ENCODE results near the gene MEIOSIN. TPM values are rescaled to one million over a fixed set of nuclear protein-coding genes. Genes with fewer than 3 reads are reported as not detected.

MEIOSIN gene
- total and polyA plus RNA-seq, 4 donors = not detected

DNA sequence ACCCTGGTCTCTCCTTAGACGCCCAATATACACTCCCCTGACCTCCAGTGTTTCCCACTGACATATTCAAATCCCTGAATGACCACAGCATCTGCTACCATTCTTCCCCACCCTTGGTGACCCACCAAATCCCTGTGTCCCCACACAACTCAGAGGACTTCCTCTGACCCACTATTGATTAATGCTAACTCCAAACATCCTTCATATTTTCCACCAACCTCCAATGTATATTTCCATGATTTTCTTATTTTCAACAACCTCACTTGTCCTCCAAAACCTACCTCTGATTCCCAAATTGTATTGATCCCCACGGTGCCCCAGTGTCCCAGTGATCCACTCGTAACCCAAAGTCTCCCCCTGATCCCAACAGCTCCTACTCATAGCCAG lies 59.9 kb downstream of the MEIOSIN start:
- Histone ChIP-seq H3K27me3 (ENCODE audit: control insufficient read depth in 4 of 4, insufficient read depth in 4 of 4, low read length in 3 of 4) (no peaks in the 10 kb centered on the region), H3K27ac (ENCODE audit: low read depth in 1 of 2, low read length in 2 of 2) (no peak overlapping the region), H3K36me3 (ENCODE audit: control insufficient read depth in 4 of 4, insufficient read depth in 3 of 4, low read depth in 1 of 4, low read length in 3 of 4) (peaks cover 0 to 14% (median 3%) of the 10 kb centered on the region in 4 donors), H3K9me3 (ENCODE audit: control insufficient read depth in 4 of 4, low read length in 3 of 4) (no peaks in the 10 kb centered on the region), H3K9ac (ENCODE audit: low read depth in 1 of 2, low read length in 2 of 2) (no peak overlapping the region), H3K4me3 (ENCODE audit: low read depth in 1 of 3, low read length in 3 of 3) (no peak overlapping the region), H3K4me1 (ENCODE audit: control insufficient read depth in 4 of 4, insufficient read depth in 4 of 4, low read length in 3 of 4) (peaks cover 0 to 14% (median 13%) of the 10 kb centered on the region in 4 donors)
- no peak for TF ChIP-seq GABPA (IDR thresholded peaks at IDR 0.05 in 1 of 2, conservative IDR thresholded peaks at IDR 0.05 in 1 of 2)
- no peak for TF ChIP-seq FOXA2 (IDR thresholded peaks at IDR 0.05)
- TF ChIP-seq, protein P1, sequence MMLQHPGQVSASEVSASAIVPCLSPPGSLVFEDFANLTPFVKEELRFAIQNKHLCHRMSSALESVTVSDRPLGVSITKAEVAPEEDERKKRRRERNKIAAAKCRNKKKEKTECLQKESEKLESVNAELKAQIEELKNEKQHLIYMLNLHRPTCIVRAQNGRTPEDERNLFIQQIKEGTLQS (IDR thresholded peaks at IDR 0.05) = no peak
- TF ChIP-seq RXRA (IDR thresholded peaks at IDR 0.05) = no peak
- no peak for TF ChIP-seq YY1 (IDR thresholded peaks at IDR 0.05)
- TF ChIP-seq, protein P2, sequence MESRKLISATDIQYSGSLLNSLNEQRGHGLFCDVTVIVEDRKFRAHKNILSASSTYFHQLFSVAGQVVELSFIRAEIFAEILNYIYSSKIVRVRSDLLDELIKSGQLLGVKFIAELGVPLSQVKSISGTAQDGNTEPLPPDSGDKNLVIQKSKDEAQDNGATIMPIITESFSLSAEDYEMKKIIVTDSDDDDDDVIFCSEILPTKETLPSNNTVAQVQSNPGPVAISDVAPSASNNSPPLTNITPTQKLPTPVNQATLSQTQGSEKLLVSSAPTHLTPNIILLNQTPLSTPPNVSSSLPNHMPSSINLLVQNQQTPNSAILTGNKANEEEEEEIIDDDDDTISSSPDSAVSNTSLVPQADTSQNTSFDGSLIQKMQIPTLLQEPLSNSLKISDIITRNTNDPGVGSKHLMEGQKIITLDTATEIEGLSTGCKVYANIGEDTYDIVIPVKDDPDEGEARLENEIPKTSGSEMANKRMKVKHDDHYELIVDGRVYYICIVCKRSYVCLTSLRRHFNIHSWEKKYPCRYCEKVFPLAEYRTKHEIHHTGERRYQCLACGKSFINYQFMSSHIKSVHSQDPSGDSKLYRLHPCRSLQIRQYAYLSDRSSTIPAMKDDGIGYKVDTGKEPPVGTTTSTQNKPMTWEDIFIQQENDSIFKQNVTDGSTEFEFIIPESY (IDR thresholded peaks at IDR 0.05) = no peak
- TF ChIP-seq, protein P3, sequence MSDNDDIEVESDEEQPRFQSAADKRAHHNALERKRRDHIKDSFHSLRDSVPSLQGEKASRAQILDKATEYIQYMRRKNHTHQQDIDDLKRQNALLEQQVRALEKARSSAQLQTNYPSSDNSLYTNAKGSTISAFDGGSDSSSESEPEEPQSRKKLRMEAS (IDR thresholded peaks at IDR 0.05) = no peak
- no peak for TF ChIP-seq EGR1 (IDR thresholded peaks at IDR 0.05; ENCODE audit: low read depth in 2 of 2)
- TF ChIP-seq, protein P4, sequence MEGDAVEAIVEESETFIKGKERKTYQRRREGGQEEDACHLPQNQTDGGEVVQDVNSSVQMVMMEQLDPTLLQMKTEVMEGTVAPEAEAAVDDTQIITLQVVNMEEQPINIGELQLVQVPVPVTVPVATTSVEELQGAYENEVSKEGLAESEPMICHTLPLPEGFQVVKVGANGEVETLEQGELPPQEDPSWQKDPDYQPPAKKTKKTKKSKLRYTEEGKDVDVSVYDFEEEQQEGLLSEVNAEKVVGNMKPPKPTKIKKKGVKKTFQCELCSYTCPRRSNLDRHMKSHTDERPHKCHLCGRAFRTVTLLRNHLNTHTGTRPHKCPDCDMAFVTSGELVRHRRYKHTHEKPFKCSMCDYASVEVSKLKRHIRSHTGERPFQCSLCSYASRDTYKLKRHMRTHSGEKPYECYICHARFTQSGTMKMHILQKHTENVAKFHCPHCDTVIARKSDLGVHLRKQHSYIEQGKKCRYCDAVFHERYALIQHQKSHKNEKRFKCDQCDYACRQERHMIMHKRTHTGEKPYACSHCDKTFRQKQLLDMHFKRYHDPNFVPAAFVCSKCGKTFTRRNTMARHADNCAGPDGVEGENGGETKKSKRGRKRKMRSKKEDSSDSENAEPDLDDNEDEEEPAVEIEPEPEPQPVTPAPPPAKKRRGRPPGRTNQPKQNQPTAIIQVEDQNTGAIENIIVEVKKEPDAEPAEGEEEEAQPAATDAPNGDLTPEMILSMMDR (IDR thresholded peaks at IDR 0.05; ENCODE audit: low read depth, low read length, missing input control) = no peak
- TF ChIP-seq JUND (IDR thresholded peaks at IDR 0.05) = no peak
- no peak for TF ChIP-seq RAD21 (IDR thresholded peaks at IDR 0.05)
- no peak for TF ChIP-seq HNF4A (conservative IDR thresholded peaks at IDR 0.05)
- 35% methylated on average over 3 of the region's 3 CpGs for WGBS
- no peak for DNase-seq (ENCODE audit: low spot score)

DNA sequence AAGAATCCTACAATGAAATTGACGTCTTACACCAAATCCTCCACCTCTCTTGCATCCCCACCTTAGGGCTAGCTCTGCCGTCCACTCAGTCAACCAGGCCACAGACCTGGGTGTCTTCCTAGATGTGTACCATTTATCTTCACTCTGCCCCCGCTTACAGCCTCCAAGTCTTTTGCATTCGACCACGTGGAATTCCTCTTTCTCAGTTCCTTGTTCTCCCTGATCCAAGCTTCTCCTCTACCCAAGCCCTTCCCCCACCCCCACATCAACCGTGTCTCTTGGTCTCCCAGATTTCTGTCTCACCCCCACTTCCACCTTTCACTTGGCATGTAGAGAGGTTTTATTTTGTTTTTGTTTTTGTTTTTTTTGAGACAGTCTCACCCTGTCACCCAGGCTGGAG lies 60.6 kb downstream of the MEIOSIN start:
- no peak overlapping the region for H3K9ac ChIP-seq (ENCODE audit: low read depth in 1 of 2, low read length in 2 of 2)

More for the DNA sequence above, 60.6 kb downstream of the MEIOSIN start:
- no peak overlapping the region for H3K27ac ChIP-seq (ENCODE audit: low read depth in 1 of 2, low read length in 2 of 2)
- TF ChIP-seq RXRA (IDR thresholded peaks at IDR 0.05) = no peak
- TF ChIP-seq, protein P3 (IDR thresholded peaks at IDR 0.05) = no peak
- no peak for TF ChIP-seq FOXA1 (IDR thresholded peaks at IDR 0.05)
- TF ChIP-seq, protein P1 (IDR thresholded peaks at IDR 0.05) = no peak
- TF ChIP-seq NR2F2 (IDR thresholded peaks at IDR 0.05) = no peak
- no peak for TF ChIP-seq TAF1 (conservative IDR thresholded peaks at IDR 0.05)
- no peak for TF ChIP-seq JUND (IDR thresholded peaks at IDR 0.05)
- TF ChIP-seq HNF4A (conservative IDR thresholded peaks at IDR 0.05) = no peak
- TF ChIP-seq HNF4G (IDR thresholded peaks at IDR 0.05) = no peak
- TF ChIP-seq, protein P5, sequence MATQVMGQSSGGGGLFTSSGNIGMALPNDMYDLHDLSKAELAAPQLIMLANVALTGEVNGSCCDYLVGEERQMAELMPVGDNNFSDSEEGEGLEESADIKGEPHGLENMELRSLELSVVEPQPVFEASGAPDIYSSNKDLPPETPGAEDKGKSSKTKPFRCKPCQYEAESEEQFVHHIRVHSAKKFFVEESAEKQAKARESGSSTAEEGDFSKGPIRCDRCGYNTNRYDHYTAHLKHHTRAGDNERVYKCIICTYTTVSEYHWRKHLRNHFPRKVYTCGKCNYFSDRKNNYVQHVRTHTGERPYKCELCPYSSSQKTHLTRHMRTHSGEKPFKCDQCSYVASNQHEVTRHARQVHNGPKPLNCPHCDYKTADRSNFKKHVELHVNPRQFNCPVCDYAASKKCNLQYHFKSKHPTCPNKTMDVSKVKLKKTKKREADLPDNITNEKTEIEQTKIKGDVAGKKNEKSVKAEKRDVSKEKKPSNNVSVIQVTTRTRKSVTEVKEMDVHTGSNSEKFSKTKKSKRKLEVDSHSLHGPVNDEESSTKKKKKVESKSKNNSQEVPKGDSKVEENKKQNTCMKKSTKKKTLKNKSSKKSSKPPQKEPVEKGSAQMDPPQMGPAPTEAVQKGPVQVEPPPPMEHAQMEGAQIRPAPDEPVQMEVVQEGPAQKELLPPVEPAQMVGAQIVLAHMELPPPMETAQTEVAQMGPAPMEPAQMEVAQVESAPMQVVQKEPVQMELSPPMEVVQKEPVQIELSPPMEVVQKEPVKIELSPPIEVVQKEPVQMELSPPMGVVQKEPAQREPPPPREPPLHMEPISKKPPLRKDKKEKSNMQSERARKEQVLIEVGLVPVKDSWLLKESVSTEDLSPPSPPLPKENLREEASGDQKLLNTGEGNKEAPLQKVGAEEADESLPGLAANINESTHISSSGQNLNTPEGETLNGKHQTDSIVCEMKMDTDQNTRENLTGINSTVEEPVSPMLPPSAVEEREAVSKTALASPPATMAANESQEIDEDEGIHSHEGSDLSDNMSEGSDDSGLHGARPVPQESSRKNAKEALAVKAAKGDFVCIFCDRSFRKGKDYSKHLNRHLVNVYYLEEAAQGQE (IDR thresholded peaks at IDR 0.05) = no peak
- TF ChIP-seq, protein P2 (IDR thresholded peaks at IDR 0.05) = no peak
- TF ChIP-seq SP1 (IDR thresholded peaks at IDR 0.05) = no peak
- no peak for TF ChIP-seq FOXA2 (IDR thresholded peaks at IDR 0.05)
- no peak for TF ChIP-seq EGR1 (IDR thresholded peaks at IDR 0.05; ENCODE audit: low read depth in 2 of 2)
- no peak for TF ChIP-seq GABPA (IDR thresholded peaks at IDR 0.05 in 1 of 2, conservative IDR thresholded peaks at IDR 0.05 in 1 of 2)
- TF ChIP-seq, protein P4 (IDR thresholded peaks at IDR 0.05; ENCODE audit: low read depth, low read length, missing input control) = no peak
- TF ChIP-seq YY1 (IDR thresholded peaks at IDR 0.05) = no peak
- TF ChIP-seq RAD21 (IDR thresholded peaks at IDR 0.05) = no peak
- 45% methylated on average over 6 of the region's 6 CpGs for whole genome bisulfite sequencing
- no peaks in the 10 kb centered on the region for H3K27me3 ChIP-seq (ENCODE audit: control insufficient read depth in 4 of 4, insufficient read depth in 4 of 4, low read length in 3 of 4)
- H3K4me3 ChIP-seq (ENCODE audit: low read depth in 1 of 3, low read length in 3 of 3) = no peak overlapping the region
- H3K4me1 ChIP-seq (ENCODE audit: control insufficient read depth in 4 of 4, insufficient read depth in 4 of 4, low read length in 3 of 4) = peaks cover 0 to 15% (median 14%) of the 10 kb centered on the region in 4 donors
- H3K9me3 ChIP-seq (ENCODE audit: control insufficient read depth in 4 of 4, low read length in 3 of 4) = no peaks in the 10 kb centered on the region
- DNase-seq (ENCODE audit: low spot score) = no peak
- peaks cover 0 to 7% (median 1%) of the 10 kb centered on the region in 4 donors for H3K36me3 ChIP-seq (ENCODE audit: control insufficient read depth in 4 of 4, insufficient read depth in 3 of 4, low read depth in 1 of 4, low read length in 3 of 4)
